SK-N-SH treated with all-trans-retinoic acid at 6 μM for 48 hours (cell line): ENCODE results near the gene ADK.
"Not testable (repeated sequence)": the region's sequence is repeated elsewhere in the genome, so short reads cannot be mapped to it uniquely, and the experiment has no call there.

Source experiments
- ATAC-seq: fragments of 200-7000 bp; cut with Tn5 transposase; 3 replicates; pipeline ENCODE4 v1.9.1; 2020; ENCODE audit warnings: mild to moderate bottlenecking, moderate library complexity
- ARNTL ChIP-seq: fragments of 450-650 bp; formaldehyde crosslinking; IDR thresholded peaks from 2 replicates; pipeline ENCODE4 v1.5.0; 2020; ENCODE audit warnings: low read depth, mild to moderate bottlenecking, moderate library complexity, borderline replicate concordance
- ESRRG ChIP-seq: fragments of 250-450 bp; sonication (Bioruptor Pico); IDR thresholded peaks from 2 replicates; pipeline ENCODE4 v1.6.1; 2021; ENCODE audit warnings: mild to moderate bottlenecking
- GLIS3 ChIP-seq: fragments of 250-450 bp; sonication (Bioruptor Pico); IDR thresholded peaks from 2 replicates; pipeline ENCODE4 v1.5.0; 2020; ENCODE audit warnings: mild to moderate bottlenecking, moderate library complexity
- OSR1 ChIP-seq: fragments of 250-450 bp; sonication (Bioruptor Pico); IDR thresholded peaks from 2 replicates; pipeline ENCODE4 v1.8.0; 2022; ENCODE audit warnings: moderate library complexity, mild to moderate bottlenecking, inconsistent platforms
- PPARA ChIP-seq: fragments of 250-450 bp; sonication (Bioruptor Pico); IDR thresholded peaks from 2 replicates; pipeline ENCODE4 v1.5.0; 2020; ENCODE audit warnings: mild to moderate bottlenecking, borderline replicate concordance
- RARB ChIP-seq: fragments of 250-450 bp; sonication (Bioruptor Pico); IDR thresholded peaks from 2 replicates; pipeline ENCODE4 v1.8.0; 2021; ENCODE audit warnings: mild to moderate bottlenecking, moderate library complexity
- TOX ChIP-seq: fragments of 250-450 bp; sonication (Bioruptor Pico); IDR thresholded peaks from 2 replicates; pipeline ENCODE4 v1.8.0; 2021; ENCODE audit warnings: mild to moderate bottlenecking, moderate library complexity, borderline replicate concordance
- ZC3H10 ChIP-seq: fragments of 250-450 bp; sonication (Bioruptor Pico); IDR thresholded peaks from 2 replicates; pipeline ENCODE4 v1.5.1; 2021; ENCODE audit warnings: mild to moderate bottlenecking, moderate library complexity
- ZFP30 ChIP-seq: fragments of 450-650 bp; formaldehyde crosslinking; IDR thresholded peaks from 2 replicates; pipeline ENCODE4 v1.5.0; 2022; ENCODE audit warnings: mild to moderate bottlenecking, moderate library complexity
- ZNF70 ChIP-seq: fragments of 450-650 bp; formaldehyde crosslinking; IDR thresholded peaks from 2 replicates; pipeline ENCODE4 v1.5.0; 2020; ENCODE audit warnings: mild to moderate bottlenecking, moderate library complexity
- ZNF8 ChIP-seq: fragments of 450-650 bp; formaldehyde crosslinking; IDR thresholded peaks from 2 replicates; pipeline ENCODE4 v1.5.0; 2020; ENCODE audit warnings: mild to moderate bottlenecking, moderate library complexity
- TF ChIP-seq, protein P1 (sequence below): fragments of 250-450 bp; sonication (Bioruptor Pico); IDR thresholded peaks from 2 replicates; pipeline ENCODE4 v1.5.0; 2020; ENCODE audit warnings: mild to moderate bottlenecking, moderate library complexity
- TF ChIP-seq, protein P2 (sequence below): fragments of 250-450 bp; sonication (Bioruptor Pico); IDR thresholded peaks from 2 replicates; pipeline ENCODE4 v1.5.1; 2021; ENCODE audit warnings: mild to moderate bottlenecking, moderate library complexity
- TF ChIP-seq, protein P3 (sequence below): fragments of 250-450 bp; sonication (Bioruptor Pico); IDR thresholded peaks from 2 replicates; pipeline ENCODE4 v1.8.0; 2020; ENCODE audit warnings: mild to moderate bottlenecking, moderate library complexity, borderline replicate concordance
- TF ChIP-seq, protein P4 (sequence below): fragments of 250-450 bp; sonication (Bioruptor Pico); IDR thresholded peaks from 2 replicates; pipeline ENCODE4 v1.8.0; 2021; ENCODE audit warnings: low read depth, mild to moderate bottlenecking, moderate library complexity, borderline replicate concordance

The ADK gene

DNA sequence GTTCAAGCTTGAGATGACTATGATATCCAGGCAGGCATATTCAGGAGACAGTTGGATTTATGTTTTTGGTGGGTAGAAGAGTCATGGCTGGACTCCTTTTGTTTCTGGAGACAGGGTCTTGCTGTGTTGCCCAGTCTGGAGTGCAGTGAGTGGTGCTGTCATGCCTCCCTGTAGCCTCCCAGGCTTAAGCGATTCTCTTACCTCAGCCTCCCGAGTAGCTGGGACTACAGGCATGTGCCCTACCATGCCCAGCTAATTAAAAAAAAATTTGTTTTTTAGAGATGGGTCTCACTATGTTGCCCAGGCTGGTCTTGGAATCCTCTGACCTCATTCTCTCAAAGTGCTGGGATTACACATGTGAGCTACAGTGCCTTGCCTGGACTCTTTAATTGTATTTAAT, 62.0 kb downstream of the ADK start:
- TF ChIP-seq, protein P1, sequence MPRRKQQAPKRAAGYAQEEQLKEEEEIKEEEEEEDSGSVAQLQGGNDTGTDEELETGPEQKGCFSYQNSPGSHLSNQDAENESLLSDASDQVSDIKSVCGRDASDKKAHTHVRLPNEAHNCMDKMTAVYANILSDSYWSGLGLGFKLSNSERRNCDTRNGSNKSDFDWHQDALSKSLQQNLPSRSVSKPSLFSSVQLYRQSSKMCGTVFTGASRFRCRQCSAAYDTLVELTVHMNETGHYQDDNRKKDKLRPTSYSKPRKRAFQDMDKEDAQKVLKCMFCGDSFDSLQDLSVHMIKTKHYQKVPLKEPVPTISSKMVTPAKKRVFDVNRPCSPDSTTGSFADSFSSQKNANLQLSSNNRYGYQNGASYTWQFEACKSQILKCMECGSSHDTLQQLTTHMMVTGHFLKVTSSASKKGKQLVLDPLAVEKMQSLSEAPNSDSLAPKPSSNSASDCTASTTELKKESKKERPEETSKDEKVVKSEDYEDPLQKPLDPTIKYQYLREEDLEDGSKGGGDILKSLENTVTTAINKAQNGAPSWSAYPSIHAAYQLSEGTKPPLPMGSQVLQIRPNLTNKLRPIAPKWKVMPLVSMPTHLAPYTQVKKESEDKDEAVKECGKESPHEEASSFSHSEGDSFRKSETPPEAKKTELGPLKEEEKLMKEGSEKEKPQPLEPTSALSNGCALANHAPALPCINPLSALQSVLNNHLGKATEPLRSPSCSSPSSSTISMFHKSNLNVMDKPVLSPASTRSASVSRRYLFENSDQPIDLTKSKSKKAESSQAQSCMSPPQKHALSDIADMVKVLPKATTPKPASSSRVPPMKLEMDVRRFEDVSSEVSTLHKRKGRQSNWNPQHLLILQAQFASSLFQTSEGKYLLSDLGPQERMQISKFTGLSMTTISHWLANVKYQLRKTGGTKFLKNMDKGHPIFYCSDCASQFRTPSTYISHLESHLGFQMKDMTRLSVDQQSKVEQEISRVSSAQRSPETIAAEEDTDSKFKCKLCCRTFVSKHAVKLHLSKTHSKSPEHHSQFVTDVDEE: no peak
- TF ChIP-seq ZC3H10 (CRISPR knock-in tag) (no peak), PPARA (no peak), ZFP30 (CRISPR knock-in tag) (no peak), OSR1 (no peak), ESRRG (no peak), ZNF70 (no peak), ARNTL (CRISPR knock-in tag) (no peak), TOX (CRISPR knock-in tag) (no peak), GLIS3 (no peak)
- TF ChIP-seq, protein P2, sequence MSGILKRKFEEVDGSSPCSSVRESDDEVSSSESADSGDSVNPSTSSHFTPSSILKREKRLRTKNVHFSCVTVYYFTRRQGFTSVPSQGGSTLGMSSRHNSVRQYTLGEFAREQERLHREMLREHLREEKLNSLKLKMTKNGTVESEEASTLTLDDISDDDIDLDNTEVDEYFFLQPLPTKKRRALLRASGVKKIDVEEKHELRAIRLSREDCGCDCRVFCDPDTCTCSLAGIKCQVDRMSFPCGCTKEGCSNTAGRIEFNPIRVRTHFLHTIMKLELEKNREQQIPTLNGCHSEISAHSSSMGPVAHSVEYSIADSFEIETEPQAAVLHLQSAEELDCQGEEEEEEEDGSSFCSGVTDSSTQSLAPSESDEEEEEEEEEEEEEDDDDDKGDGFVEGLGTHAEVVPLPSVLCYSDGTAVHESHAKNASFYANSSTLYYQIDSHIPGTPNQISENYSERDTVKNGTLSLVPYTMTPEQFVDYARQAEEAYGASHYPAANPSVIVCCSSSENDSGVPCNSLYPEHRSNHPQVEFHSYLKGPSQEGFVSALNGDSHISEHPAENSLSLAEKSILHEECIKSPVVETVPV (CRISPR knock-in tag): no peak
- TF ChIP-seq, protein P3, sequence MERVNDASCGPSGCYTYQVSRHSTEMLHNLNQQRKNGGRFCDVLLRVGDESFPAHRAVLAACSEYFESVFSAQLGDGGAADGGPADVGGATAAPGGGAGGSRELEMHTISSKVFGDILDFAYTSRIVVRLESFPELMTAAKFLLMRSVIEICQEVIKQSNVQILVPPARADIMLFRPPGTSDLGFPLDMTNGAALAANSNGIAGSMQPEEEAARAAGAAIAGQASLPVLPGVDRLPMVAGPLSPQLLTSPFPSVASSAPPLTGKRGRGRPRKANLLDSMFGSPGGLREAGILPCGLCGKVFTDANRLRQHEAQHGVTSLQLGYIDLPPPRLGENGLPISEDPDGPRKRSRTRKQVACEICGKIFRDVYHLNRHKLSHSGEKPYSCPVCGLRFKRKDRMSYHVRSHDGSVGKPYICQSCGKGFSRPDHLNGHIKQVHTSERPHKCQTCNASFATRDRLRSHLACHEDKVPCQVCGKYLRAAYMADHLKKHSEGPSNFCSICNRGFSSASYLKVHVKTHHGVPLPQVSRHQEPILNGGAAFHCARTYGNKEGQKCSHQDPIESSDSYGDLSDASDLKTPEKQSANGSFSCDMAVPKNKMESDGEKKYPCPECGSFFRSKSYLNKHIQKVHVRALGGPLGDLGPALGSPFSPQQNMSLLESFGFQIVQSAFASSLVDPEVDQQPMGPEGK (CRISPR knock-in tag): no peak
- no peak for ATAC-seq

DNA sequence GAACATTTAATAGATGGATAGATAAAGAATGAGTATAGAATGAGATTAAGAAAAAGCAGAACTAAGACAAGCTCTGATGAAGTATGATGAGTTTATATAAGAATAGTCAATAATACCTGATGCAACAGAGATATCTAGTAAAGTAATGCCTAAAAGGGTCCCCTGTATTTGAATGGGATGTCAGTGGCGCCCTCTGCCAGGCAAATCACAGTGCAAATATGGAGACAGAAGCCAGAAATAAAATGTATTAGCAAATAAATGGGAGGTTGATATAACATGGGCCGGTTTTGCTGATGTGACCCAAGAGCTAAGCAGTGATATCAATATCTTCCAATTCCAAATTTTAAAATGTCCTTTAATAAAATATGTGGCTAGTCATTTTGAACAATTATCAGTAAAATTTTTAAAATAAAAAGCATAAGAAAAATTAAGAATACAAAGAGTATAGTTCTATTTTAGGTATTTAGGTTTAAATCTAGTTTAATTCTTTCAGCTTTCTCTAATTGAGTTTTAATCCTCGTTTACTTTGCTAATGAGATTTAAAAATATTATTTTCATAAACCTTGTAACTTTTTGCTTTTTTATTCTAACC, 62.6 kb downstream of the ADK start:
- ATAC-seq: peak; percentile 79
- TF ChIP-seq TOX (CRISPR knock-in tag): no peak
- TF ChIP-seq ZNF70: peak; percentile 85

DNA sequence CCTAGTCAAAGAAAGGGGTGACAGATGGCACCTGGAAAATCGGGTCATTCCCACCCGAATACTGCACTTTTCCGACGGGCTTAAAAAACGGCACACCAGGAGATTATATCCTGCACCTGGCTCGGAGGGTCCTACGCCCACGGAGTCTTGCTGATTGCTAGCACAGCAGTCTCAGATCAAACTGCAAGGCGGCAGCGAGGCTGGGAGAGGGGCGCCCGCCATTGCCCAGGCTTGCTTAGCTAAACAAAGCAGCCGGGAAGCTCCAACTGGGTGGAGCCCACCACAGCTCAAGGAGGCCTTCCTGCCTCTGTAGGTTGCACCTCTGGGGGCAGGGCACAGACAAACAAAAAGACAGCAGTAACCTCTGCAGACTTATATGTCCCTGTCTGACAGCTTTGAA, 66.1 kb downstream of the ADK start:
- not testable (repeated sequence) for ATAC-seq

DNA sequence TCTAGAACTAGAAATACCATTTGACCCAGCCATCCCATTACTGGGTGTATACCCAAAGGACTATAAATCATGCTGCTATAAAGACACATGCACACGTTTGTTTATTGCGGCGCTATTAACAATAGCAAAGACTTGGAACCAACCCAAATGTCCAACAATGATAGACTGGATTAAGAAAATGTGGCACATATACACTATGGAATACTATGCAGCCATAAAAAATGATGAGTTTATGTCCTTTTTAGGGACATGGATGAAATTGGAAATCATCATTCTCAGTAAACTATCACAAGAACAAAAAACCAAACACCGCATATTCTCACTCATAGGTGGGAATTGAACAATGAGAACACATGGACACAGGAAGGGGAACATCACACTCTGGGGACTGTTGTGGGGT, 71.4 kb downstream of the ADK start:
- not testable (repeated sequence) for ATAC-seq

DNA sequence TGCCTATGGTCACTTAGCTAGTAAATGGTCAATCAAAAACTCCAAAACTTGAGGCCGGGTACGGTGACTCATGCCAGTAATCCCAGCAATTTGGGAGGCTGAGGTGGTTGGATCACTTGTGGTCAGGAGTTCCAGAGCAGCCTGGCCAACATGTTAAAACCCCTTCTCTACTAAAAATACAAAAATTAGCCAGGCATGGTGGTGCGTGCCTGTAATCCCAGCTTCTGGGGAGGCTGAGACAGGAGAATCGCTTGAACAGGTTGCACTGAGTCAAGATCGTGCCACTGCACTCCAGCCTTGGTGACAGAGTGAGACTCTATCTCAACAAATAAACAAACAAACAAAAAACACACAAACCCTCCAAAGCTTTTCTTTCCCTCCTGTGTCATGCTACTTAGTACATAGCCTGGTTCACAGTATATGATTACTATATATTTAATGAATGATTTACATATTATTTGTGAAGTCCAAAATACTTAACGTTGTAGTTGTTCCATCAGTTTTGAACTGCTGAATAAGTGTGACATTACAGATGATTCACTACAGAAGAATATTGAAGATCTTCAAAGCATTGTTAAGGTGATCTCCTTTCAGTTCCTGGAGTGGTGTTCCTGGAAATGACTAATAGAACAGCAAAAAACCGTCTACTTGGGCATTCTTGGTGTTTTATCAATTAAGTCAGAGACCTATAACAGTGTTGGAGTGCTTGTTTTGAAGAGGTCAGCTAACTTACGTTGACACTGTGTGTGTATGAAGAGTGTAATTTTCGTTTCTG, 72.9 kb downstream of the ADK start:
- peak; percentile 77 for ATAC-seq
- TF ChIP-seq, protein P2 (CRISPR knock-in tag): no peak
- TF ChIP-seq ZC3H10 (CRISPR knock-in tag) (no peak), OSR1 (no peak)

DNA sequence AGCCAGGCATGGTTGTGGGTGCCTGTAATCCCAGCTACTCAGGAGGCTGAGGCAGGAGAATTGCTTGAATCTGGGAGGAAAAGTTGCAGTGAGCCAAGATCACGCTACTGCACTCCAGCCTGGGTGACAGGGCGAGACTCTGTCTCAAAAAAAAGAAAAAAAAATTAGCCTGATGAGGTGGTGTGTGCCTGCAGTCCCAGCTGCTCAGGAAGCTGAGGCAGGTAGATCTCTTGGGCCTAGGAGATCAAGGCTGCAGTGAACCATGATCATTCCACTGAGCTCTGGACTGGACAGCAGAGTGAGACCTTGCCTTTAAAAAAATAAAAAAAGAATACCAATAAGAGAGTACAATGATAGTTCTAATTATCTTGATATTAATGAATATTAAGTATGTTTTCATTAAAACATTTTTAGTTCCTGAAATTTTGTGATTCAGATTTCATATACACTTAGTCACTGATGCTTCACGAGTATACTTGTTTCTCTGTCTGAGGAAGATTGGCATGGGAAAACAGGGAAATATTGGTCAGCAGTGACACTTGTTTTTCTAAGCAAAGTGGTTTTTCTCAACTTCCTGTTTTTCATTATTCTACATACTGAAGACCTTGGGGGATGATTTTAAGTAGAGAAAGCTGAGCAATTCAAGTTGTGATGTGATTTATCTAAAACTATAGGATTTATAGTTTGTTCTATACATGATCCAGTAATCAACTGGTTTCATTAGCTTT, 76.8 kb downstream of the ADK start:
- ATAC-seq: peak; percentile 32; the same call in 2 of the 3 replicates
- TF ChIP-seq ZNF8 (no peak), RARB (no peak)
- TF ChIP-seq, protein P4, sequence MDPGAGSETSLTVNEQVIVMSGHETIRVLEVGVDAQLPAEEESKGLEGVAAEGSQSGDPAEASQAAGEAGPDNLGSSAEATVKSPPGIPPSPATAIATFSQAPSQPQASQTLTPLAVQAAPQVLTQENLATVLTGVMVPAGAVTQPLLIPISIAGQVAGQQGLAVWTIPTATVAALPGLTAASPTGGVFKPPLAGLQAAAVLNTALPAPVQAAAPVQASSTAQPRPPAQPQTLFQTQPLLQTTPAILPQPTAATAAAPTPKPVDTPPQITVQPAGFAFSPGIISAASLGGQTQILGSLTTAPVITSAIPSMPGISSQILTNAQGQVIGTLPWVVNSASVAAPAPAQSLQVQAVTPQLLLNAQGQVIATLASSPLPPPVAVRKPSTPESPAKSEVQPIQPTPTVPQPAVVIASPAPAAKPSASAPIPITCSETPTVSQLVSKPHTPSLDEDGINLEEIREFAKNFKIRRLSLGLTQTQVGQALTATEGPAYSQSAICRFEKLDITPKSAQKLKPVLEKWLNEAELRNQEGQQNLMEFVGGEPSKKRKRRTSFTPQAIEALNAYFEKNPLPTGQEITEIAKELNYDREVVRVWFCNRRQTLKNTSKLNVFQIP (CRISPR knock-in tag): no peak
- TF ChIP-seq, protein P1: no peak
- TF ChIP-seq, all 23 proteins: peak for 0
